Measurements from ENCODE around the gene PIGS. TPM values are rescaled to one million over a fixed set of nuclear protein-coding genes. Genes with fewer than 3 reads are reported as not detected.

Gene PIGS
- total RNA-seq, 1 donor from 2014 or later: 52.4 TPM

DNA sequence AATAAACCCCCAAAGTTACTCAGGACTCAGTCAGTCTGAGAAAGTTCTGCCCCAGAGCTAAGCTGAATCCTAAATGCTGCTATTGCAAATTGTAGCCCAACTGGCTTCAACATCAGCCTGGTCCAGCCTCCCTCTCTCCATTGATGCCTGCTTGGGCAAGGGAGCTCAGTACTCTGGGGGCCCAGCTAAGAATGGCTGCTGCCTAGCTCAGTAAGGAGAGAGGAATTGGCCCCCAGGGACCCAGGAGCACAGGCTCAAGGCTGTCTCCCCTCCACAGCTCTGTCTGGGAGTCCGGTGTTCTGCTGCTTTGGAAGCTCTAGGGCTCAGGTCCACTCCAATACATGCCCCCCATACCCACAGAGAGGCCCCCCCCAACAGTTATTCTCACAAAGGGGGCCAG lies 20.5 kb downstream of the PIGS start:
- no peak for DNase-seq

DNA sequence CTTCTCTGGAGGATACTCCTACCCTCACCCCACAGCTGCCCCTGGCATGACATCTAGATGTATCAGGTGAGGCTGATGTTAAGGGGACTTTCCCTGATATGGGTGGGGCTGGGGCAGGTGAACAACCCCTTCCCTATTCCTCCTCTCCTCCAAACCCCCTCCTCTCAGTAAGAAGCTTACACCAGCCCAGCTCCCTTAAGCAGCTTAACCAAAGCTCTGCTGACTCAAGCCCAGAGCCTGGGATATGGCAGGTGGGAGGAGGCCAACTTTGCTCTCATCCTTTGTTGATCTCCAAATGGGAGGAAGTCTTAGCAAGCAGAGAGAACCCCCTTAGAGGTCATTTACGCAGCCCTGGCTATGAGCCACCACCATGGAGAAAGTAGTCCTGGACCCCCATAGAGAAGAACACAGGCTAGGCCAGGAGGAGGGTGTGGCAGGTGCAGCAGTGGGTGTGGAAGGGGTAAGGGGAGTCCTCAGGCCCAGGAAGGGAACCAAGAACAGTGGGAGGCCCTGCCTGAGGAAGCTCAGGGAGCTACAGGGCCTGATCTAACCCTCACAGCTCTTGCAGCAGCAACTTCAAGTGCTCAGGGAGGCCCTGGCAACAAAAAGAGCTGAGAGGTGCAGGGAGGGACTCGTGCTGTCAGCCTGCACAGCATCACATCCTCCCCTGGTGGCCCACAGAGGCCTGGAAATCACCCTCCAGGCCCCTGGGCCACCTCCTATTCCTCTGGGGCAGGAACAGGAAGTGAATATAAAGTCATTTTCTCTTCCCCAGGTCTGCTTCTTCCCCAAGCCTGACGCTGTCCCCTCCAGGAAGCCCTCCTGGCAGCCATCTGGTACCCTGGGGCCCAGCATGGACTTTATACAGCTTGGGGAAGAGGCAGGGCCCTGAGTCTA lies 21.8 kb downstream of the PIGS start:
- DNase-seq: no peak

GRCh38 chr17:28548417-28549130 lies 22.8 kb downstream of the PIGS start:
- DNase-seq: no peak

DNA sequence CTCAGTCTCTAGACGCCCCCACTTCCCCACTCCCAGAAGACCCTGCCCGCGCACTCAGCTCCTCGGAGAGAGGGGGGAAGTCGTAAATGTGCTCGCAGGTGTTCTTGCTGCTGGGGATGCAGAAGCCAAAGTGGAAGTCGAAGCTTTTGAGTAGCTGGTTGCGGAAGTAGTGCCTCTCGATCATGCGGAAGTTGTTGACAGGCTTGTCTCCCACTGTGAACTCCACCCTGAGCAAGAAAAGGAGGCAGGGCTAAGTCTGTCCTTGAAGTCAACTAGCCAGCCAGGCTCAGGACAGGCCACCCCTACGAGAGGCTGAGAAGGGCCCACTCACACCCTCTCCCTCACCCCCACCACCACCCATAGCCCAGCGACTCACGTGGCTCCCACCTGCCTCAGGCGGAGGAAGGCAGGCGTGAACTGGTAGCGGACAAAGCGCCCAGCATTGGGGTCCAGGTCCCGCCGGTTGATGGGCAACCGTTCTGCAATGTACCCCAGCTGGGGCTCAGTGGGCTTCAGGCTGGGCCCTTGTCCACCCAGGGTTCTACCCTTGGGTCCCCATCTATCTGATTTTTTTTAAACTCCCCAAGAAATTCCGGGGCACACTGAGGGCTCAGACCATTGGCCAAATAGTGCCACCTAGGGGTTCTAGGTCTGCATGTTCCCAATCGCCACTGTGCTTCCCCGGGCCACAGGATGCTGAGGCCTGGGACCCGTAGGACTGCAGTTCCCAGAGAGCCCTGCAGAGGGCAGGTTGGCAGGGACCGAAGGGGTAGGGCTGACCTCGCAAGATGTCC lies 23.5 kb downstream of the PIGS start:
- DNase-seq: peak; percentile 69

DNA sequence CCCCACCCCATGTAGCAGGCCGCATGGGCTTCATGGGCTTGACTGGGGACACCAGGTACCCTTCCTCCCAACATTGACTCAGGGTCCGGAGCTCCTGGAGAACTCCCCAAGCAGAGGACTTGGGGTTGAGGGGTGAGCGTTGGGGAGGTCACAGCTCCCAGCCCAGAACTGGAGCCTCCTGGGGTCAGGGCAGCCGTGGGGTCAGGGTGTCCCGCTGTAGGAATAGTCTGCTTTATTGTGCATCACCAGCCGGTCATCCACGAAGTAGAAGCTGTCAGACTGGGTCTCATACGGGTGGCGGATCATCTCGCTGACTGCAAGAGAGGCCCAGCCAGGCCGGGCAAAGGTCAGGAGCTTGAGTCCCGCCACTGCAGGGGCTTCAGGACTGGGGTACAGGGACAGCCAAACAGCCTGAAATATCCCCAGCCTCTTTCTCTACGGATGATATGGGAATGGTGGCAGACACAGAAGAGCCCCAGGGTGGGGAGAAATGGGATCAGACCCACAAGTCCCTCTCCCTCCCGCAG lies 24.2 kb downstream of the PIGS start:
- no peak for DNase-seq

DNA sequence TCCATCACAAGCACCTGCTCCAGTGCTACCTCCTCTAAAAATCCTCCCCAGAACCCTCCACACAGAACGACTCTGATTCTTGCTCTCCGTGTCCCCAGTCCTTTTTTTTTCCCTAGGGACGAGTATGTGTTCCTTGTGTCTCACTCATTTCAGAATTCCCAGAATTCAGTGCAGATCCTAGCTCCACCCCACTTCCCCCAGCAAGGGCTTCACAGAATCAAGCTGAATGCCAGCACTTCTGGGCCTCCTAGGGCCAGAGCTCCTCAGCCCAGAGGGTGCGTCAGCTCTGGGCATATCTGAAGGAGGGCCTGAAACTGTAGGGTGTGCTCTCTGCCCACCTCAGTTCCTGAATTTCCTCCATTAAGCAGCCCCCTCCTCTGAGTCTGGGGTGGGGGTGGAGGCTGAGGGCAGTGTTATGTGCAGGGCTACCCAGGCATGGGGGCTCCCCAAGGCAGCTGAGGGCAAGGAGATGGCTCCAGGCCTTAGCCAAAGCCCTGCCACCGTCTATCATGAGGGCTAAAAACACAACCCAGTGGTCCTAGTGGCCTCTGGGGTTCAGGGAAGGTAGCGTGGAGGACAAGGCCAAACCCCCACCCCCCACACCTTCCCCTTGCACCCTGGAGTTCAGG lies 25.4 kb downstream of the PIGS start:
- DNase-seq: no peak

GRCh38 chr17:28545141-28545503 lies 26.2 kb downstream of the PIGS start:
- DNase-seq: no peak

- DNase-seq: no peak
Observed at GRCh38 chr17:28544402-28545140, 26.8 kb downstream of the PIGS start.

- DNase-seq: no peak
Observed at GRCh38 chr17:28541439-28541838, 29.9 kb downstream of the PIGS start.

GRCh38 chr17:28540231-28540630 lies 31.1 kb downstream of the PIGS start:
- no peak for DNase-seq

- no peak for DNase-seq
Observed at GRCh38 chr17:28538296-28538895, 32.9 kb downstream of the PIGS start.

- no peak for DNase-seq
Observed at GRCh38 chr17:28537219-28537610, 34.1 kb downstream of the PIGS start.

DNA sequence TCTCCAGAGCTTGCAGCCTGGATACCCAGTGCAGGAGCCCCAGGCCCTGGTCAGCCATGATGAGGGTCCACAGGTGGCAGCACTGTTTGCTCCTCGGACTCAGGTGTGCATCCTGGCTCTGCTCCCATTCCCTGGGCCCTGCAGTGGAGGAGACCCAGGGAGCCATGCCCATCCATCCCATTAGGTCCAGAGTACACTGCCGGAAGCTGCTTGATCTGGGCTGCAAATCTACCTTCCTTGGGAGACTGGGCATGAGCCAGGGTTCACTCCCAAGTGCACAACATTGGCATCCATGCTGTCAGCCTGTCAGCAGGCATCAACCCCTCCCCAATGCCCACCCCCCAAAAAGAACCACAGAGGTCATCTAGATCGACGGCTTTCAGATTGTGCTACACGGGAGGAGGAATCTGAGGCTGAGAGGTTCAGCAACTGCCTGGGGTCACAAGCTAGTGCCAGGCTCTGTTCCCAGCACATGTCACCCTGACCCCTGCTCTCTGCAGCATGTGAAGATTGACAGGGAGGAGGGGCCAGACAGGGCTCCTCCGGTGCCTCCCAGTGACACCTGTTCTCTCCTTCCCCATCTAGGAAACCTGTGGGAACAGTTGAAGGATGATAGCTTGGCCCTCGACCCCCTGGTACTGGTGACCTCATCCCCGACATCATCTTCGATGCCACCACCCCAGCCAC lies 34.6 kb downstream of the PIGS start:
- no peak for DNase-seq

DNA sequence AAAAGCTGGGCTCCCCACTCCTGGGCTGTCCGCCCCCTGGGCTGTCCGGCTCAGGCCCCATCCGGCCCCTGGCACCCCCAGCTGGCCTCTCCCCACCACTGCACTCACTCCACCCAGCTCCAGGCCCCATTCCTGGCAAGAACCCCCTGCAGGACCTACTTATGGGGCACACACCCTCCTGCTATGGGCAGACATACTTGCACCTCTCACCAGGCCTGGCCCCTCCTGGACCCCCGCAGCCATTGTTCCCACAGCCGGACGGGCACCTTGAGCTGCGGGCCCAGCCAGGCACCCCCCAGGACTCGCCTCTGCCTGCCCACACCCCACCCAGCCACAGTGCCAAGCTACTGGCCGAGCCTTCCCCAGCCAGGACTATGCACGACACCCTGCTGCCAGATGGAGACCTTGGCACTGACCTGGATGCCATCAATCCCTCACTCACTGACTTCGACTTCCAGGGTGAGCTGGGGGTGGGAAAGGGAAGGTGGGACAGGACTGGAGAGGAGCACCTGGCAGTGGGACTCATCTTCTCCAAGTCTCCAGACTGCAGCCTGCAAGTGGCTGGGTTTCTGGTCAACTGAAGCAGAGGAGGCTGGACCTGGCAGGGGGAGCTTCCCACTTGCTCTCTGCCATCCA lies 36.5 kb downstream of the PIGS start:
- DNase-seq: no peak

DNA sequence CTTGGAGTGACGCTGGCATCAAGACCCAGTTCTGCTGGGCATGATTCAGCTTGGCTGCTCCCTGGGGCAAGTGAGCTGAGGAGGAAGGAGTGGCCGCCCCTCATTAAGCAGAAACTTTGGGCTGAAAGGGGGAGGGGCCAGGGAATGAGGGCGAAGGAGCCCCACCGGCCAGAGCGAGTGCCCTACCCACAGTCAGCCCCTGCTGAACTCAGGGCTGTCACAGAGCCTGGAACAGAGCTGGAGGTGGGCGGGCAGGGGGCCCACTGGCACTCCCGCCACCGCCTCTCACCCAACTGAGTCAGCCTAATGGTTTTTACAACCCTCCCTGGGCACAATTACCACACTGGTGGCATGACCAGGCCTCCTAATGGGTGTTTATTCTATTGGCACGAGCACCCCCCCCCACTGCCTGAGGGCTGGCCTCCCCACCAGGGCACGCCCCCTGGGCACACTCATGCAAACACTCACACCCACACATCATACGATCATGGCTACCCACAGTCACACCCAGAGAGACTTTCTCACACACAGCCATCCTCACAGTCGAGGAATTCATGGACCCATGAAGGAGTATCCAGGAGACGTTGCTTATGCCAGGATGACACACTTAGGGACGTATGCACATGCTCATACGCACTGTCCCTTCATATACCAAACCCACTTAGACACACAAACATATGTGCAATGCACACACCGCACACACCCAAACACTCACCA lies 38.1 kb downstream of the PIGS start:
- no peak for DNase-seq

- DNase-seq: no peak
Observed at GRCh38 chr17:28532050-28532960, 39.0 kb downstream of the PIGS start.

DNA sequence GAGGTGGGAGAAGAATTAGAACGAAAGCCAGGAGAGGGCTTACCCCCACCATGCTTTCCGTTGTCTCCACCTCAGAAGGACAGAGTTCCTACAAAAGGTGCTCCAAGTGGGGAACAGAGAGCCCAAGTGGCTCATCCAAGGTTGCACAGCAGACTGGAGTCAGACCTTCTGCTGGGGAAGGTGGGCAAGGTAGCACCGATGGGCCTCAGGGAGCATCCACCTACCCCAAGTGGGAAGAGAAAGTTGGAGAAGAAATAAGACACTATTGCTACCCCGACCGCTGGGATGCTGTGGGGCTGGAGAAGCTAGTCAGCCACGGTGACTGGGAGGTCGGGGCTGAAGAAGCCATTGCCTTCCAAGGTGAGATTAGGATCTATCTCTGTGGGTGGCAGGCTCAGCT lies 40.4 kb downstream of the PIGS start:
- no peak for DNase-seq

GRCh38 chr17:28530250-28530649 lies 41.1 kb downstream of the PIGS start:
- DNase-seq: no peak
